WTC11 (cell line): ENCODE data around the gene LDLRAD4. TPM values are rescaled to one million over a fixed set of nuclear protein-coding genes. Genes with fewer than 3 reads are reported as not detected.

ENCODE experiments used
- ATAC-seq: fragments of 200-7000 bp; cut with Tn5 transposase; 2 replicates; pipeline ENCODE4 v1.10.0; 2021; ENCODE audit warnings: mild to moderate bottlenecking, moderate library complexity
- CTCF ChIA-PET: fragments of 300-600 bp; sonication (Branson Sonifier 250); formaldehyde crosslinking; loops from one replicate; lab custom pipeline; 2021; ENCODE audit warnings: antibody characterized with exemption; lab: Charles Lee
- POLR2A ChIA-PET: fragments of 350-600 bp; sonication (Branson Sonifier 250); formaldehyde crosslinking; loops from one replicate; lab custom pipeline; 2021; ENCODE audit warnings: antibody characterized with exemption; lab: Charles Lee
- DNase-seq: peaks from one replicate; pipeline ENCODE4 v3.0.0; 2021; ENCODE audit warnings: low spot score
- H3K27ac Mint-ChIP-seq: 2 replicates; pipeline ENCODE4 v1.8.0; 2021; ENCODE audit warnings: mixed read lengths
- H3K27me3 Mint-ChIP-seq: 2 replicates; pipeline ENCODE4 v1.8.0; 2021; ENCODE audit warnings: low read depth, mild to moderate bottlenecking, moderate library complexity, mixed read lengths
- H3K36me3 Mint-ChIP-seq: 2 replicates; pipeline ENCODE4 v1.8.0; 2021; ENCODE audit warnings: mixed read lengths
- H3K4me1 Mint-ChIP-seq: 2 replicates; pipeline ENCODE4 v1.8.0; 2022; ENCODE audit warnings: mixed read lengths
- H3K4me3 Mint-ChIP-seq: 2 replicates; pipeline ENCODE4 v1.8.0; 2021; ENCODE audit warnings: mild to moderate bottlenecking, moderate library complexity, mixed read lengths
- H3K9me3 Mint-ChIP-seq: 2 replicates; pipeline ENCODE4 v1.8.0; 2021; ENCODE audit warnings: mixed read lengths
- AFF4 ChIP-seq: sonication (generic); formaldehyde crosslinking; IDR thresholded peaks from 2 replicates; pipeline ENCODE4 v1.8.1; 2023; ENCODE audit warnings: mild to moderate bottlenecking, missing genetic modification reagents, borderline replicate concordance
- CREB1 ChIP-seq: sonication (generic); formaldehyde crosslinking; IDR thresholded peaks from 2 replicates; pipeline ENCODE4 v1.8.0; 2023; ENCODE audit warnings: mild to moderate bottlenecking, missing genetic modification reagents
- ESRRA ChIP-seq: sonication (generic); formaldehyde crosslinking; IDR thresholded peaks from 2 replicates; pipeline ENCODE4 v1.8.1; 2022; ENCODE audit warnings: mild to moderate bottlenecking, missing genetic modification reagents, borderline replicate concordance
- FOXK1 ChIP-seq: sonication (generic); formaldehyde crosslinking; IDR thresholded peaks from 2 replicates; pipeline ENCODE4 v1.8.0; 2022; ENCODE audit warnings: mild to moderate bottlenecking, moderate library complexity, missing genetic modification reagents
- FOXP4 ChIP-seq: sonication (generic); formaldehyde crosslinking; IDR thresholded peaks from 2 replicates; pipeline ENCODE4 v1.8.0; 2022; ENCODE audit warnings: mild to moderate bottlenecking, missing genetic modification reagents
- GRHL2 ChIP-seq: fragments of 250-450 bp; sonication (Bioruptor Pico); IDR thresholded peaks from 2 replicates; pipeline ENCODE4 v1.8.0; 2022; ENCODE audit warnings: mild to moderate bottlenecking, moderate library complexity; ENCODE audit not compliant: insufficient replicate concordance, severe bottlenecking
- HMGA2 ChIP-seq: fragments of 250-450 bp; sonication (Bioruptor Pico); IDR thresholded peaks from 2 replicates; pipeline ENCODE4 v1.4.0; 2021; ENCODE audit warnings: mild to moderate bottlenecking, moderate library complexity
- HMGXB4 ChIP-seq: sonication (generic); formaldehyde crosslinking; IDR thresholded peaks from 2 replicates; pipeline ENCODE4 v1.8.1; 2023; ENCODE audit warnings: mild to moderate bottlenecking, moderate library complexity, missing genetic modification reagents
- TCF7 ChIP-seq: sonication (generic); formaldehyde crosslinking; IDR thresholded peaks from 2 replicates; pipeline ENCODE4 v1.8.0; 2022; ENCODE audit warnings: mild to moderate bottlenecking, low read depth, missing genetic modification reagents, moderate library complexity
- TP53 ChIP-seq: sonication (generic); formaldehyde crosslinking; IDR thresholded peaks from 2 replicates; pipeline ENCODE4 v1.8.1; 2023; ENCODE audit warnings: mild to moderate bottlenecking, missing genetic modification reagents
- ZBTB21 ChIP-seq: sonication (generic); formaldehyde crosslinking; IDR thresholded peaks from 2 replicates; pipeline ENCODE4 v1.8.1; 2023; ENCODE audit warnings: mild to moderate bottlenecking, missing genetic modification reagents, borderline replicate concordance
- ZNF138 ChIP-seq: sonication (generic); formaldehyde crosslinking; conservative IDR thresholded peaks from 2 replicates; pipeline ENCODE4 v1.8.1; 2022; ENCODE audit warnings: mild to moderate bottlenecking, moderate library complexity, missing genetic modification reagents
- ZNF232 ChIP-seq: sonication (generic); formaldehyde crosslinking; IDR thresholded peaks from 2 replicates; pipeline ENCODE4 v1.8.0; 2022; ENCODE audit warnings: mild to moderate bottlenecking, missing genetic modification reagents
- ZNF281 ChIP-seq: sonication (generic); formaldehyde crosslinking; IDR thresholded peaks from 2 replicates; pipeline ENCODE4 v1.8.0; 2023; ENCODE audit warnings: mild to moderate bottlenecking, missing genetic modification reagents
- ZNF317 ChIP-seq: sonication (generic); formaldehyde crosslinking; IDR thresholded peaks from 2 replicates; pipeline ENCODE4 v1.8.1; 2023; ENCODE audit warnings: low read depth, mild to moderate bottlenecking, moderate library complexity, missing genetic modification reagents, borderline replicate concordance
- ZNF416 ChIP-seq: fragments of 250-450 bp; sonication (Bioruptor Pico); IDR thresholded peaks from 2 replicates; pipeline ENCODE4 v1.9.0; 2021; ENCODE audit warnings: mild to moderate bottlenecking, inconsistent platforms
- total RNA-seq: library from RNA; stranded (reverse); gene quantifications from 3 replicates; pipeline ENCODE4 v1.2.3, GENCODE V29; 2021

Gene LDLRAD4
- total RNA-seq, 1 experiment from 2014 or later, result 6.2 TPM

- no peak for TF ChIP-seq ZNF232 (CRISPR knock-in tag)
- TF ChIP-seq FOXP4 (CRISPR knock-in tag), result no peak
- no peak for TF ChIP-seq FOXK1
- no peak for TF ChIP-seq HMGA2 (CRISPR knock-in tag)
- TF ChIP-seq ZNF317 (CRISPR knock-in tag), result no peak
- no peak for TF ChIP-seq AFF4 (CRISPR knock-in tag)
- TF ChIP-seq ZNF281 (CRISPR knock-in tag), result no peak
- no peak for TF ChIP-seq ZNF416 (CRISPR knock-in tag)
- DNase-seq, result no peak
- POLR2A ChIA-PET, result no interaction called here
Observed at GRCh38 chr18:13627639-13628038, 409.1 kb downstream of the LDLRAD4 start.

GRCh38 chr18:13628211-13628610, 409.7 kb downstream of the LDLRAD4 start:
- ATAC-seq, result no peak
- H3K4me1 Mint-ChIP-seq, result peaks cover 7% of the 10 kb centered on the region
- ChIA-PET POLR2A (no interaction called here), CTCF (interaction anchor here (0.7 kb wide), 1 partner anchor 16 kb away, joined by 3 read pairs; no protein-coding TSS in a partner anchor)
- H3K4me3 Mint-ChIP-seq, result no peak overlapping the region
- peaks cover 3% of the 10 kb centered on the region; the same call in 1 of the 2 replicates for H3K36me3 Mint-ChIP-seq
- DNase-seq, result no peak
- H3K27ac Mint-ChIP-seq, result no peak overlapping the region
- H3K9me3 Mint-ChIP-seq, result peaks cover 8% of the 10 kb centered on the region
- H3K27me3 Mint-ChIP-seq, result no peaks in the 10 kb centered on the region
- no peak for TF ChIP-seq ZNF138
- no peak for TF ChIP-seq TP53 (CRISPR knock-in tag)
- no peak for TF ChIP-seq GRHL2 (CRISPR knock-in tag)
- TF ChIP-seq FOXP4 (CRISPR knock-in tag), result no peak
- TF ChIP-seq HMGXB4 (CRISPR knock-in tag), result no peak
- no peak for TF ChIP-seq ZBTB21 (CRISPR knock-in tag)
- no peak for TF ChIP-seq ESRRA (CRISPR knock-in tag)
- no peak for TF ChIP-seq CREB1 (CRISPR knock-in tag)
- no peak for TF ChIP-seq TCF7 (CRISPR knock-in tag)
- TF ChIP-seq, all 79 proteins: peak for 0

More at GRCh38 chr18:13627639-13628038, 409.1 kb downstream of the LDLRAD4 start:
- Mint-ChIP-seq H3K4me1 (peaks cover 7% of the 10 kb centered on the region), H3K36me3 (no peaks in the 10 kb centered on the region; the same call in 1 of the 2 replicates), H3K27me3 (no peaks in the 10 kb centered on the region), H3K27ac (no peak overlapping the region), H3K4me3 (no peak overlapping the region), H3K9me3 (peaks cover 3% of the 10 kb centered on the region)
- CTCF ChIA-PET, result interaction anchor here (0.7 kb wide), 1 partner anchor 16 kb away, joined by 3 read pairs; no protein-coding TSS in a partner anchor
- no peak for ATAC-seq
